NCI-H128 (cell line): ENCODE data around the gene SNX32.
"Not testable (repeated sequence)": the region's sequence is repeated elsewhere in the genome, so short reads cannot be mapped to it uniquely, and the experiment has no call there.

Source experiments
- DNase-seq: peaks from one replicate; lab custom pipeline; 2025; ENCODE audit not compliant: unreplicated experiment; lab: John Stamatoyannopoulos, UW

The SNX32 gene

DNA sequence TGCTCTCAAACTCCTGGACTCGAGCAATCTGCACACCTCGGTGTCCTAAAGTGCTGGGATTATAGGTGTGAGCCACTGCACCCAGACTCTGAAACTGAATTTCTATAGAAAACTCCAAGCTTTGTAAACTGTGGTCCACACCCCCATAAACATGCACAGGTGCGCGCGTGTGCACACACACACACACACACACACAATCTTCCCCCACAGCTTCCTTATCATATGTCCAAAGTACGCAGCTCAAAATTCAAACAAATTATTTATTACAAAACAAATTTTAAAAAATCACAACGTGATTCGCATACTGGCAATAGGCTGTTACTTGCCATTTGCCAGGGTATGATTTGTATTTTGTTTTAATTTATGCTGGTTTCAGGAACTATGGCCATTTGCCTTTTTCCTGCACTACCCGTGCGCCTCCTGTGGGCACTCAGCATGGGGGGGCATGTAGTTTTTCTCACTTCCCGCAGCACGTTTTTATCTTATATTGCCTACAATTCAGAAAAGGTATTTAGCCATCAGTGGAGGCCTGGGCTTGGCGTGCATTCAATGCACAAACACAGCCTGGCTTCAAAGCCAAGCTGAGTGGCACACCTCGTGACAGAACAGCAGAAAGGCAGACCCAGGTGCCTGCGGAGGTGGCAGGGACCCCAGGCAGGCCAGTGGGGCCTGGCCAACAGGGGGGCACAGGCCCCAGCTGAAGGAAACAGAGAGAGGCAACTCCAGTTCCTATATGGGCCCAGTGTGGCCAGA is 10.8 kb upstream of the SNX32 start:
- DNase-seq: no peak

GRCh38 chr11:65826984-65827735 is 6.6 kb upstream of the SNX32 start:
- no peak for DNase-seq

- DNase-seq: no peak
These were observed 4.3 kb upstream of the SNX32 start for GRCh38 chr11:65829459-65829858.

- not testable (repeated sequence) for DNase-seq
These were observed 1.5 kb upstream of the SNX32 start for GRCh38 chr11:65832231-65832630.

GRCh38 chr11:65834202-65834601 is 439 bp downstream of the SNX32 start:
- DNase-seq: no peak

DNA sequence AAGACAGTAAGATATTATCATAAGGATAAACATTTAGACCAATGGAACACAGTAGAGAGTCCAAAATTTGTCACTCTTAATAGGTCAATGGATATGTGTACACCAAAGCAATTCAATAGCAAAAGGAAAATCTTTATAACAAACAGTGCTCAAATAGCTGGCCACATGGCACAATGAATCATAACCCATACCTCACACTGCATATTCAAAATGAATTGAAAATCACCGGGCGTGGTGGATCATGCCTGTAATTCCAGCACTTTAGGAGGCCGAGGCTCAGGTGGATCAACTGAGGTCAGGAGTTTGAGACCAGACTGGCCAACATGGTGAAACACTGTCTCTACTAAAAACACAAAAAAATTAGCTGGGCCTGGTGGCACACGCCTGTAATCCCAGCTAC is 8.4 kb downstream of the SNX32 start:
- DNase-seq: no peak

DNA sequence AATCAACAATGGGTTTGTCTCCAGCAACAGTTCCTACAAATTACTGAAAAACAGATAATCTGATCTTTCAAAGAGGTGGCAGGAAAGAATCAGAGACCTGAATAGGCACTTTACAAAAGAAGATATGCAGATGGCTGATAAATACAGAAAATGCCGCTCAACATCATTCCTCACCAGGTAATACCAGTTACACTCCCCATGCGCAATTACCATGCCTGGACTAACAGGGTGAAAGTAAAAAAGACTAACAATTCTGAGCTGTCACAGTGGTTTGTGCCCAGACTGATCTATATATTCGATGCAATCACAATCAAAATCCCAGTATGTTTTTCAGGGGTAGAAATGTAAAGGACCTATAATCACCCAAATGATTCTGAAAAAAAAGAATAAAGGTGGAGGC is 10.0 kb downstream of the SNX32 start:
- no peak for DNase-seq

GRCh38 chr11:65844231-65844872 is 10.6 kb downstream of the SNX32 start:
- DNase-seq: no peak

GRCh38 chr11:65847746-65848145 is 14.0 kb downstream of the SNX32 start:
- DNase-seq: no peak

GRCh38 chr11:65848693-65849092 is 14.9 kb downstream of the SNX32 start:
- DNase-seq: not testable (repeated sequence)

- DNase-seq: no peak
These were observed 15.6 kb downstream of the SNX32 start for GRCh38 chr11:65849366-65849765.

DNA sequence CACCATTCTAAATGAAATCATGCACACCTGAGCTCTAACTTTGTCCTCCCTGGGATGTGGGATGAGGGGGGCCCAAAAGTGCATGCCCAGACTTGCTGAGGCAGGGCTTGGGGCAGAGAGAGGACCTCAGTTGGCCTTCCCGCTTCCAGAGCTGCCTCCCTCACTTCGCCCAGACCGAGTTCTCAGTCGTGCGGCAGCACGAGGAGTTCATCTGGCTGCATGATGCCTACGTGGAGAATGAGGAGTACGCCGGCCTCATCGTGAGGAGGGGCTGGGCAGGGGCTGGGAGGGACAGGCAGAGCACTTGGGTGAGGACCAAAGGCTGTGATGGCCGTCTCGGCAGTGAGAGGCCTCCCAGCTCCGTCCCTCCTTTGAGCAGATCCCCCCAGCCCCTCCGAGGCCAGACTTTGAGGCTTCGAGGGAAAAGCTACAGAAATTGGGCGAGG is 16.0 kb downstream of the SNX32 start:
- DNase-seq: no peak

- no peak for DNase-seq
These were observed 16.7 kb downstream of the SNX32 start for GRCh38 chr11:65850217-65851082.

DNA sequence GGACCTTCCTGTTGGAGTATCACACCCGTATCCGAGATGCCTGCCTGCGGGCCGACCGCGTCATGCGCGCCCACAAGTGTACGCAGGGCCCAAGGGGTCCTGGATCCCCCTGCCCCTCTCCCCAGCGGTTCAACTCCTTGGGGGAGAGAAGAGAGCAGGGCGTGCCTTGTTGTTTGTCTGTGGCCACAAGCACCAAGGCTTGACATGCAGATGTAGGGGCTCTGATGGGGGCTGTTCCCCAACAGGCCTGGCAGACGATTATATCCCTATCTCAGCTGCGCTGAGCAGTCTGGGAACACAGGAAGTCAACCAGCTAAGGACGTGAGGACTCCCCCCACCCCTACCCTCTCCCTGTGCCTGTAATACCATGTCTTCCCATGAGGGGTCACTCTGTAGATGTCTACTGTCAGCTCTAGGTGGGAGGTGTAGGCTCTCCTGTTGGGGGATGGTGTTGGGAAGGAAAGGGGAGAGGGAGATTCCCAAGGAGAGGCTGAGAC is 17.4 kb downstream of the SNX32 start:
- DNase-seq: no peak

GRCh38 chr11:65851811-65852507 is 18.2 kb downstream of the SNX32 start:
- no peak for DNase-seq

GRCh38 chr11:65852508-65853245 is 18.9 kb downstream of the SNX32 start:
- no peak for DNase-seq

- no peak for DNase-seq
These were observed 19.6 kb downstream of the SNX32 start for GRCh38 chr11:65853246-65853979.

DNA sequence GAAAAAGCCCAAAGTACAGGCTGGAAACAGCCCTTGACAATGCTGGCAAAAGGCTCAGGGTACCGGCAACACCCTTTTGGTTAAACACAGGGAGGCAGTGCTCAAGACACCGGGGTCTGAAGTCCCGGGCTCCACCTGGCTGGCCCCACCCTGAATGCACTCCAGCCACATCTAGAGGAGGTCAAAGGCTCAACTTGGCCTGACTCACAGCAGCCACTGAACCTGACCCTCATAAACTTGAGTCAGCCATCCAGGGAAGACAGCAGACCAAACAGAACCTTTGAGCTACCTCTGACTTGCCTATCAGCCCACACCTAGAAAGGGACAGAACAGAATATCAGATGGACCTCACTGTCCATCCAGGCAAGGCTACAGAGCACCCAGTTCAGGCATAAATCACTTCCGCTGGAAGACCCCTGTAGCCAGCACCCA is 20.4 kb downstream of the SNX32 start:
- DNase-seq: no peak
